ENCODE results near the gene MAP2. TPM values are rescaled to one million over a fixed set of nuclear protein-coding genes. Genes with fewer than 3 reads are reported as not detected.

MAP2 gene
- total RNA-seq, 1 donor from 2014 or later = 58.1 TPM

DNA sequence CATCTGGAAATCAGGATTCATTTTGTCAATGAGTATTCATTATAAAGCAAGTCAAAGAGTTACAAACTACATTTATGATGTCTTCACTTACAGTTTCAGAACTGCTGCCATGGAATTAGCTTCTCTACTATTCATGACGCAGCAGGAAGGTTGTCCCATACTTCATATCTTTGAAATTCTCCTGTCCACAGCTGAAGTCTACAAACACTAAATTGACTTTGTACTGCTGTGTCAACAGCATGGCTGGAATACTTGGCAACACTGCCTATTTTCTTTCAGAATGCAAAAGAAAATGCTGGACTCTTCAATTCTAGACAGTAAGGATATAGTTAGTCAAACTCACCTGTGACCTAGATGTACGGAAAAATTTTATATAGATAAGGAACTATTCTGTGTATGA lies 303.2 kb downstream of the MAP2 start:
- TF ChIP-seq, protein P1, sequence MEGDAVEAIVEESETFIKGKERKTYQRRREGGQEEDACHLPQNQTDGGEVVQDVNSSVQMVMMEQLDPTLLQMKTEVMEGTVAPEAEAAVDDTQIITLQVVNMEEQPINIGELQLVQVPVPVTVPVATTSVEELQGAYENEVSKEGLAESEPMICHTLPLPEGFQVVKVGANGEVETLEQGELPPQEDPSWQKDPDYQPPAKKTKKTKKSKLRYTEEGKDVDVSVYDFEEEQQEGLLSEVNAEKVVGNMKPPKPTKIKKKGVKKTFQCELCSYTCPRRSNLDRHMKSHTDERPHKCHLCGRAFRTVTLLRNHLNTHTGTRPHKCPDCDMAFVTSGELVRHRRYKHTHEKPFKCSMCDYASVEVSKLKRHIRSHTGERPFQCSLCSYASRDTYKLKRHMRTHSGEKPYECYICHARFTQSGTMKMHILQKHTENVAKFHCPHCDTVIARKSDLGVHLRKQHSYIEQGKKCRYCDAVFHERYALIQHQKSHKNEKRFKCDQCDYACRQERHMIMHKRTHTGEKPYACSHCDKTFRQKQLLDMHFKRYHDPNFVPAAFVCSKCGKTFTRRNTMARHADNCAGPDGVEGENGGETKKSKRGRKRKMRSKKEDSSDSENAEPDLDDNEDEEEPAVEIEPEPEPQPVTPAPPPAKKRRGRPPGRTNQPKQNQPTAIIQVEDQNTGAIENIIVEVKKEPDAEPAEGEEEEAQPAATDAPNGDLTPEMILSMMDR (IDR thresholded peaks at IDR 0.05; ENCODE audit: insufficient read depth, low read length, poor library complexity, severe bottlenecking) = no peak
- Histone ChIP-seq H3K36me3 (ENCODE audit: control insufficient read depth, insufficient read depth, low read length) (no peaks in the 10 kb centered on the region), H3K4me3 (ENCODE audit: low read depth, low read length) (no peak overlapping the region), H3K27me3 (ENCODE audit: control insufficient read depth, insufficient read depth, low read length) (no peaks in the 10 kb centered on the region)
- no peak for DNase-seq (ENCODE audit: low read depth)

DNA sequence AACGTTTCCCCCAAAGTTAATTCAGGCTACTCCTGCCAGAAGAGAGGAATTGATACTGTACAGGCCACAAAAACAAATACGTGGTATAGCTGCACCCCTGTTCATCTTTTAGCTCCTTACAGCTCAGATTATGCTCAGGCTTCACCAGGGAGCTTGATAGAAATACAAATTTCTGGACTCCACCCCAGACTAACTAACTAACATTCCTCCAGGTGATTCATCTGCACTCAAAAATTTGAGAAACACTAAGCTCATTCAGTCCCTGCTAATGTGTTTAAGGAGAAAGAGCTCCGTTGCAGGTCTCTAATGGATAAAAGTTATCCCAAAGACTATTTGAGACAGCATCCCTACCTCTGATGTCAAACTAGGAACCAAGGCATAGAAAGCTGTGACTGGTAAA lies 311.0 kb downstream of the MAP2 start:
- H3K4me3 ChIP-seq (ENCODE audit: low read depth, low read length) = no peak overlapping the region
- TF ChIP-seq, protein P1 (IDR thresholded peaks at IDR 0.05; ENCODE audit: insufficient read depth, low read length, poor library complexity, severe bottlenecking) = no peak
- no peak for DNase-seq (ENCODE audit: low read depth)
- no peaks in the 10 kb centered on the region for H3K36me3 ChIP-seq (ENCODE audit: control insufficient read depth, insufficient read depth, low read length)
- H3K27me3 ChIP-seq (ENCODE audit: control insufficient read depth, insufficient read depth, low read length) = no peaks in the 10 kb centered on the region

- DNase-seq (ENCODE audit: low read depth) = no peak
- Histone ChIP-seq H3K27me3 (ENCODE audit: control insufficient read depth, insufficient read depth, low read length) (no peaks in the 10 kb centered on the region), H3K4me3 (ENCODE audit: low read depth, low read length) (no peak overlapping the region)
Observed at GRCh38 chr2:209741953-209742352, 318.1 kb downstream of the MAP2 start.

GRCh38 chr2:209753020-209753419 lies 329.2 kb downstream of the MAP2 start:
- H3K4me3 ChIP-seq (ENCODE audit: low read depth, low read length) = no peak overlapping the region
- no peaks in the 10 kb centered on the region for H3K27me3 ChIP-seq (ENCODE audit: control insufficient read depth, insufficient read depth, low read length)
- TF ChIP-seq, protein P1 (IDR thresholded peaks at IDR 0.05; ENCODE audit: insufficient read depth, low read length, poor library complexity, severe bottlenecking) = no peak
- no peaks in the 10 kb centered on the region for H3K36me3 ChIP-seq (ENCODE audit: control insufficient read depth, insufficient read depth, low read length)
- no peak for DNase-seq (ENCODE audit: low read depth)

More at GRCh38 chr2:209741953-209742352, 318.1 kb downstream of the MAP2 start:
- H3K36me3 ChIP-seq (ENCODE audit: control insufficient read depth, insufficient read depth, low read length) = no peaks in the 10 kb centered on the region
- TF ChIP-seq, protein P1 (IDR thresholded peaks at IDR 0.05; ENCODE audit: insufficient read depth, low read length, poor library complexity, severe bottlenecking) = no peak

- Histone ChIP-seq H3K27me3 (ENCODE audit: control insufficient read depth, insufficient read depth, low read length) (no peaks in the 10 kb centered on the region), H3K36me3 (ENCODE audit: control insufficient read depth, insufficient read depth, low read length) (no peaks in the 10 kb centered on the region), H3K4me3 (ENCODE audit: low read depth, low read length) (no peak overlapping the region)
- no peak for DNase-seq (ENCODE audit: low read depth)
- TF ChIP-seq, protein P1 (IDR thresholded peaks at IDR 0.05; ENCODE audit: insufficient read depth, low read length, poor library complexity, severe bottlenecking) = no peak
Observed at GRCh38 chr2:209757163-209757562, 333.3 kb downstream of the MAP2 start.

DNA sequence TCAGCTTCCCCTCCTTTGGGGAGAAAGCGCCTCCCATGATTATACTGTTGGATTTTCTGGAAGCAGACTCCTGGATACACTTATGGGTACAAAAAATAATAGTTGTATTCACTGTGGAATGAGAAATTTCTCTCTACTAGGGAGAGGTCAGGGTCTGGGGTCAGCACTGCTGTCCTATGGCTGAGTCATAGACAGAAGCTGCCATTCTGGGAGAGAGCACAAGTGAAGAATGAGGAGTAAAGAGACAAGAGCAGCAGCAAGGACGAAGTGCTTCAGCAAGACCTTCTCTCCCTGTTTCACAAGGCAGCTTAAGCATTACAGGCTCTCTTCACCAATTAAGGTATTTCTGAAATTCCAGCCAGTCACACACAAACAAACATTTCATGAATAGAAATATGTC lies 337.7 kb downstream of the MAP2 start:
- Histone ChIP-seq H3K4me3 (ENCODE audit: low read depth, low read length) (no peak overlapping the region), H3K36me3 (ENCODE audit: control insufficient read depth, insufficient read depth, low read length) (no peaks in the 10 kb centered on the region), H3K27me3 (ENCODE audit: control insufficient read depth, insufficient read depth, low read length) (no peaks in the 10 kb centered on the region)
- TF ChIP-seq, protein P1 (IDR thresholded peaks at IDR 0.05; ENCODE audit: insufficient read depth, low read length, poor library complexity, severe bottlenecking) = no peak
- DNase-seq (ENCODE audit: low read depth) = no peak
